Epithelial cell of proximal tubule (primary cell): ENCODE data around the gene COL1A2. TPM values are rescaled to one million over a fixed set of nuclear protein-coding genes. Genes with fewer than 3 reads are reported as not detected.

Source experiments
- DNase-seq: peaks from one replicate; pipeline ENCODE4 v3.0.0-alpha.2; 2011; ENCODE audit warnings: low read depth
- H3K4me3 ChIP-seq: 2 replicates; pipeline ENCODE4 v1.5.1; 2011; ENCODE audit warnings: low read depth, mild to moderate bottlenecking, low read length
- CTCF ChIP-seq: conservative IDR thresholded peaks from 2 replicates; pipeline ENCODE4 v1.5.1; 2012; ENCODE audit warnings: low read depth, mild to moderate bottlenecking, low read length
- total RNA-seq: library from RNA; depleted of rRNA; stranded (reverse); fragments of >200 nt; gene quantifications from 2 replicates; pipeline ENCODE4 v1.2.3, GENCODE V29; 2015

COL1A2 gene
- total RNA-seq, 1 donor from 2014 or later, result 10.9 TPM

- TF ChIP-seq CTCF, result no peak
- no peak for DNase-seq
These were observed 10.8 kb downstream of the COL1A2 start for GRCh38 chr7:94405506-94405905.

GRCh38 chr7:94406696-94407095, 12.0 kb downstream of the COL1A2 start:
- no peak for TF ChIP-seq CTCF
- no peak overlapping the region for H3K4me3 ChIP-seq
- DNase-seq, result no peak

More at GRCh38 chr7:94405506-94405905, 10.8 kb downstream of the COL1A2 start:
- H3K4me3 ChIP-seq, result no peak overlapping the region

- no peak for TF ChIP-seq CTCF
- no peak overlapping the region for H3K4me3 ChIP-seq
- no peak for DNase-seq
These were observed 14.7 kb downstream of the COL1A2 start for GRCh38 chr7:94409200-94409948.

GRCh38 chr7:94410413-94411187, 15.9 kb downstream of the COL1A2 start:
- no peak overlapping the region for H3K4me3 ChIP-seq
- DNase-seq, result no peak
- TF ChIP-seq CTCF, result no peak

DNA sequence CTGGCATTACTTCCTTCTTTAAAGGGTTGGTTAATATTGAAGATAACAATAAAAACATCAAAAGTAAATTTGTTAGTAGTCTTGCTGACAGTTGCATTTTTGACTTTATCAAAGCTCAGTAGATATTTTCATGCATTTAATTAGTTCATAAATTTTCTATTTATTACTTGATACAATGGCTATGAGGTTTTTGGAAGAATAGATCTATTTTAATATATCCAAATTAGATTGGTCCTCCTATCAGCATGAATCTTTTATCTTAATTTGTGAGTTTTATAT, 16.4 kb downstream of the COL1A2 start:
- no peak for TF ChIP-seq CTCF
- no peak for DNase-seq
- no peak overlapping the region for H3K4me3 ChIP-seq

- no peak for DNase-seq
- H3K4me3 ChIP-seq, result no peak overlapping the region
- no peak for TF ChIP-seq CTCF
These were observed 18.1 kb downstream of the COL1A2 start for GRCh38 chr7:94412762-94413322.
